Cortex of kidney (tissue), 1 donor: Measurements from ENCODE around the gene DGKG.

Experiments
- DNase-seq: peaks from one replicate; lab custom pipeline; 2025; lab: John Stamatoyannopoulos, UW

DGKG gene

DNA sequence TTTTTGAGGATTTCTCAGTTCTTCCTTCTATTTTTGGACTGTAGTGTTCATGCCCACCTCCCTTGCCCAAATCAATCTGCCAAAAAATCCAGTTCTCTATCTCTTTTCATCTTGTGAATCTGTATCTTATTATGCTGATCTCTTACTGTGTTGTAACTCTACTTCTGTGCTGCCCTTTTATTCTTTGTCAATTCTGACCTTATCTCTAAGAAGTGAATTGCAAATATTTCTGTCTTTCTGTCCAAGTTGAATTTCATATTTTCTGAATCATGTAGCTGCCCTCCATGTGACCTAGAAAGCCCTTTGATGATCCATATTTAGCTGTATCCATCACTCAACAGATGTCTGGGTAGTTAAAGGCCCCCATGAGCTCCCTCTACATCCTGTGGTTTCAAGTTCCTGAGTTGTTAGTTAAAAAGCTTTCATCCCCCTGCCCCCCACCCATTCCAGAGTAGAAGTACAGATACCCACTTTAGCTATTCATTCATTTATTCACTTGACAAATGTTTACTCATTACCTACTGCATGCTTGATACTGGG is 219.6 kb downstream of the DGKG start:
- DNase-seq: no peak

GRCh38 chr3:186141790-186142189 is 220.2 kb downstream of the DGKG start:
- no peak for DNase-seq

DNA sequence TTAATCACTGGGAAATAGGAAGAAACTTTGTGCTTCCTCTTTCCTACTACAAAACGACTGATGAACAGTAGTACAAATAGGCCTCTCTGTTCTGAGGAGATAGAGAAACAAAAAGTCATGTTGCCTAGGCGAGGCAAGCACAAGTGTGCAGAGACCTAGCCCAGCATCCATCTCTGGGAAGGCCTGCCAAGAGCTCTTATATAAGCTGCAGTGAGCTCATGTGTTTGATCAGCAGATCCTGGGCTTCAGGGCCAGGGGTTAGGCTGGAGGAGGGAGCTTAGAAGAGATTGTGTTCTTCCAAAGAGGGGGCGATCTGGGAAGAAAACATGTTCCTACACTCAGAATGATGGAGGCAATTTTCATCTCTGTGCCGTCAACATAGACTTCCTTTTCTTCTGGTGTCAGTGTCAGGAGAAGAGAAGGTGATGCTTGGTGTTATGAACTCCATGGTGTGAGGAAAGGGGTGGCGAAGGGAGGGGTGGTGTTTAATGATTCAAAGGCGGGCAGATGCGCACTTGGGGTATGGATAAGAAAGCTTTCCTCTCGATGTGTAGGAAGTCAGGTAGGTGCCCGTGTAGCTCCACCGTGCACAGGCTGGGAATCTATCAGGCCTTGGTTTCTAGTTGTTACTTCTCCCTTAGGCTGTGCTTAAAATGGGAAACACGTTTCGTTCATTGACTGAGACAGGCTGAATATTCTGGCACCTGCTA is 223.6 kb downstream of the DGKG start:
- DNase-seq: no peak

GRCh38 chr3:186137051-186137685 is 224.9 kb downstream of the DGKG start:
- DNase-seq: no peak

- no peak for DNase-seq
These were observed 228.1 kb downstream of the DGKG start for GRCh38 chr3:186133980-186134379.

DNA sequence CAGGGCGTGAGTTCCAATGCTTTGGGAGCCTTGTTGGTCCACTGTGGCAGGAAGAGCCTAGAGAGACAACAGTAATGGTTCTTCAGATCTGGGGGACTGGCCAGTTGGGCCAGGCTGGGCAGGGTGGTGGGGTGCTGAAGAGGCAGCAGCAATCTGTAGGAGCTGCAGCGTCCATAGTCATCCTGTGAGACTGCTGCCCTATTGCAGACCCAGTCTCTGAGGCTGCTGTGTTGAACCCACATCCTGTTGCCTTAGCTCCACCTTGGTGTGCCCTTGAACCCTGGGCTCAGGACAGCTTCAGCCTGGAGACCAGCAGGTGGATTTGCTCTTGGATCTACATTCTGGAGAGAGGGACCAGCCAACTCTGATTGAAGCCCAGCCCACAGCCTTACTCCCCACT is 229.5 kb downstream of the DGKG start:
- no peak for DNase-seq

- DNase-seq: no peak
These were observed 232.8 kb downstream of the DGKG start for GRCh38 chr3:186129206-186129605.

GRCh38 chr3:186128158-186128557 is 233.9 kb downstream of the DGKG start:
- no peak for DNase-seq

- no peak for DNase-seq
These were observed 234.6 kb downstream of the DGKG start for GRCh38 chr3:186127463-186127862.

DNA sequence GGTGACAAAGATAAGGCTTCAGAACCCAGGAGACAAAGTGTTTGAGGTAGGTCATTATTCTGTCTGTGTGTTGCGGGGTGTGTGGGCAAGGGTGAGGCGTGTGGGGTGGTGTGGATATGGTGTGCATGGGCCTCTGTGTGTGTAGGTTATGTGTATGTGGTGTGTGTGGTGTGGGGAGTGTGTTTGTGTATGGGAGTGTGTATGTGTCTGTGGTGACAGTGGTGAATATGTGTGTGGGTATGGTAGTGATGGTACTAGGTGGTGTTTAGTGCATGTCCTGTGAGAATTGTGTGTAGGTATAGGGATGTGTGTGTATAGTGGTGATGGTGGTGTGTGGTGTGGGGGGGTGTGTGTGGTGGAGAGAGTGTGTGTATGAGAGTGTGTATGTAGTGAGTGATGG is 236.9 kb downstream of the DGKG start:
- no peak for DNase-seq

GRCh38 chr3:186124592-186124991 is 237.4 kb downstream of the DGKG start:
- no peak for DNase-seq

DNA sequence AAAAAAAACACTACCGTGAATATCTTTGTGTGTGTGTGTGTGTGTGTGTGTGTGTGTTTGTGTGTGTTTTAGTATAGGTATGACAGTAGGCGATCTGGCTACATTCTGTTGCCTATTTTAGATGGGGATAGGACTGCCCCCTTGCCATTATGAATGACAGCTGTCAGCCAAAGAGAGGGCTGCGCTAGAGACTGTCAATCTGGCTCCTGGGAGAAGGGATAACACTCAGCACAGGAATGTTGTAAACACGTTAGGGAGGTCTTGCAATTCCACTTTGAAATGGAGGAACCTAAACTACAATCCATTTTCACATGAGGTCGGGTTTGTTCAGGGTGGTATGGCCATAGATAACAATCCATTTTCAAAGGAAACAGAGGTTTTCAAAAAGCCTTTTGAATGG is 239.0 kb downstream of the DGKG start:
- no peak for DNase-seq

DNA sequence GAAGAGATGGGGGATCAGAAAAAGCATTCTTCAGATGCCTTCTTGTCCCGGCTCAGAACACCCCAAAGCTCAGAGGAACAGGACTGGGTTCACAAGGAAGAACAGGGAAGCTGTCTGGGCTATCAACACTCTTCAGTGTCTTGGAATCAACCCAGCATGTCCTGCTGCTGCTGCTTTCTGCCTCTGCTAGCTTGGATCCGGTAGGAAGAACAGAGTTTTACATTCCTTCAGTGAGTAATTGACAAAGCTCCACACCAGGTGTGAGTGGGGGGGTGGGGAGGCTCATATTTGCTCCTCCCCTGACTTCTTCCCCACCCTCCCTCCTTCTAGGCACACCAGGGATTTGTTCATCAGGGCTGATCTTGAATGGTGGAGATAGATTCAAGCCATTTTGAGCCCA is 240.1 kb downstream of the DGKG start:
- no peak for DNase-seq

DNA sequence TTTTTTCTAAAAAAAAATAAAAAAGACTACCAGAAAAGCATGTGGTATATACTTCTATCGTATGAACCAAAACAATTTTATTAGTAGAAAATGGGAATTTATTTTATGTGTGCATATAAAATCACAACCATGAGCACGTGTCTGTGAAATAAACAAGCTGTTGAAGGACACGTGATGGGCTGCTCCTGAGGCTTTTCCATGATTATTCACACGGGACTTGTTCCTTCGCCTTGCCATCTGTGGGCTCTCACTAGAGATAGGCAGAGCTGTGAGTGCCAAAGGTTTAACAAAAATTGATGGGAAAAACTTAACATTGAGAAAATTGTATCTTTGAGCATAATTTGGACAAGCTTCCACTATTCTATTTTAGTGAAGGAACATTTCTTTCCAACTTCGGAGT is 240.8 kb downstream of the DGKG start:
- no peak for DNase-seq

DNA sequence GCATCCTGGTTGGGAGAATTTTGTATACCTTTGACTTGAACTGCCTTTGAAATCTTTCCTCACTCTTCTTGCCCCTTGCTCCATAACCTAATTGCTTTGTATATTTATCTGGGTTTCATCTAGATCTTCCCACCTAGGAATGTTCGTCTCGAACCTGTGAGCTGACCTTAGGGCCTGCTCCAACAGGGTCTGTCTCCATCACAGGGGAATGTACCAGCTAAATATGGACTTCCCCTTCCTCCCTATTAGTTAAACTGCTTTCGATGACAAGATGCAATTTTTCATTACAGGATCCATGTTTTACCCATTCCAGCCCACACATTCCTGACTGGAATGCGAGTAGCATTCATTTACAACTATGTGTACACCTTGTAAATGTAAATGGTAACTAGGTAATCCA is 242.5 kb downstream of the DGKG start:
- DNase-seq: no peak

- no peak for DNase-seq
These were observed 243.3 kb downstream of the DGKG start for GRCh38 chr3:186118692-186119091.

DNA sequence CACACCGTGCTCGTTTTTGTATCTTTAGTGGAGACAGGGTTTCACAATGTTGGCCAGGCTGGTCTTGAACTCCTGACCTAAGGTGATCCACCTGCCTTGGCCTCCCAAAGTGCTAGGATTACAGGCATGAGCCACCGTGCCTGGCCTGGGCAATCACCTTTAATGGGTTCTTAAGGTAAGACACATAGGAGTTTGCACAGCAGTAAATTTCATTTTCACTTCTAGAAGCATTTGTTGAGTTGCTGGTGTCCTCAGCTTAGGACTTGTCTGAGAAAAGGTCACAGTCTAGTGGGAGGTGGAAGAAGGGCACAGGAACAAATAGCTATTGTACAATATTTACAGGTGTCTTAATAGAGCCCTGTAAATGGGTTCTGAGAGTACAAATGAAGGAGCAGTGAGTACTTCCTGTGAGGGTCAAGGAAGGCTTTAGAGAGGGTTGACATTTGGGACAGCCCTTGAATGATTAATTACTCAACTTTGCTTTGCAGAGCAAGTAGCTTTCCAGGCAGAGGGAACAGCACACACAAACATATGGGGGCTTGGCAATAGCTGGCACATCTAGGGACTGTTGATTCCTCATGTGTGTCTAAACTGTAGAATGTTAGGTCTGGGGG is 244.4 kb downstream of the DGKG start:
- no peak for DNase-seq

GRCh38 chr3:186115239-186115996 is 246.6 kb downstream of the DGKG start:
- no peak for DNase-seq

DNA sequence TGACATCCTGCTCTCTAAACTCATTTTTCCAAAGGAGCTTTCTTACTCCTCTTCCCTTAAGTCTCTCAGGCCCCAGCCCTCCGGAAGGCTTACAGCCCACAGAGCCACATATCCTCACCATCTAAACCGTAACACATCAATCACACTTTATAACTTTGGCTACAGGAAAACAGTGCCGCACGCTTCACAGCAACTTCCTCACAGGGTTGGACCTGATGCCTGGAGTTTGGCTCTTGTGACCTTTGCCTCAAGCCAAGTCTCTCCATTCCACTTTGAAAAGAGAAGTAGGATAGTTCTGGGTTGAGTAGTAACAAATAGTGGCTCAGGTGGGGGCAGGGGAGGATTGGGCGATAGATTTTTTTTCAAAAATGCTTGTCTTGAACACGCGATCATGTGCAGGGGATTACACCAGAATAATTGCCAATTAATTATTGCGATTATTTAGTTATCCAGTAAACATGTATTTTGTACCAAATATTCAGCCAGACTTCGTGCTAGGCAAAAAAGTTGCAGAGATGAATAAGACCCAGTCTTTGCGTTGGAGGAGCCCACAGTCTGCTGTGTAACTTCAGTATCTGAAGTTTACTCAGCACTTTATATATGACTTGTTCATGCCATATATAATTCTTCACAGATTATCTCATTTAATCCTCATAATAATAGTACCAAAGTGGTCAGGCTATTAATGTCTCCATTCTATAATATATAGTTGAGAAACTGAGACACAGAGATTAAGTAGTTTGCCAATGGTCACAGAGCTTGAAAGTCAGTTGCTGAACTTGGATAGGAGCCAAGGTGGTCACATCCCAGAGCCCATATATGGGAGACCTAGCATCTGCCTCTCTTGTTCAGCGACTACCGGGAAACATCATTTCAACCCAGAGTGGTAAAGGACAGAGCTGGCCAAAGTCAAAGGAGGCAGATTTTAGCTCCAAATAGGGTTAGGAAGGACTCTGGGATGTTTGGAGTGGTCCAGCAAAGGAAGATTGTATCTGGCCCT is 250.8 kb downstream of the DGKG start:
- DNase-seq: no peak

DNA sequence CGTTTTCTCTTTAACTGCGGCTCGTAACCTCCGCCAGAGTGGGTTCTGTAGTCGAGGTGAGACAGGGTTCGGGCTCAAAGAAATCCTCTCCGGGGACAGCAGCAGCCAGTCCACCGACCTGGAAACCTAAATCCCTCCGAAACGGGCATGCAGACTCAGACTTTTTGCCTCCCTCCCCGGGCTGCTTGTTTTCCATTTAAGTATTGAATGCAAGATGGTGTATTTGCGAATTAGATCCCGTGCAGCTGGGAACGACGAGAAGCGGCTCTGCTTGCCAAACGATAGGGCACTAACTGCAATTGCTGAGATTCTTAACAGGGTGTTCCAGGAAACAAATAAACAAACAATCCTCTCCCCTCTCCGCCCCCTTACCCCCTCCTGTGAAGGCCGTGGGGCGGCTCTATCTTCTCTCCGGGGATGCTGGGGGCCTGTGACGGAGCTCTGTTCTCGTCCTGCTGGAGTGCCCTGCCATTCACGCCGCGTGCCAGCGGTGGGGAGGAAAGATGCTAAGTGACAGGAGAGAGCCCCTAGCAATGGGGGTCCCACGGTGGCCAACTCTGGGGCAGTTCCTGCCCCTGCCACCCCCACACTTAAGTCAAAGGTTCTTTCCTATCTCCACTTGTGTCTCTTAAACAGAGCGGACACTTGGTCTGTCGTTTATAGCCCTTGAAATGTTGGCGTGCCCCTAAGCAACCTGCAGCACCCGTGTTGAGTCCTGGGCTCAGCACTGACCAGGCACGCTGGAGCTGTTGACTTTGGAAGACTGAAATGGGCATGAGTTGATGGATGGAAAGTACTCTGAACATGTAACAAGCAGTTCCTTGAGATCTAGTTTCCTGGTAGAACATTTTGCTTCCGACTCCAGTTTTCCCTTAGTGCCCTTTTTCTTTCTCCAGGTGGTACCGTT is 251.9 kb downstream of the DGKG start:
- DNase-seq: no peak
